Glutamatergic neuron (in vitro differentiated cells): ENCODE data around the gene TCF3. TPM values are rescaled to one million over a fixed set of nuclear protein-coding genes. Genes with fewer than 3 reads are reported as not detected.

ENCODE experiments used
- DNase-seq: peaks from one replicate; pipeline ENCODE4 v3.0.0; 2022
- H3K27ac Mint-ChIP-seq: one replicate; pipeline ENCODE4 v1.8.0; 2020; ENCODE audit warnings: mild to moderate bottlenecking, mixed read lengths, inconsistent platforms; ENCODE audit not compliant: unreplicated experiment
- H3K27me3 Mint-ChIP-seq: one replicate; pipeline ENCODE4 v1.8.0; 2020; ENCODE audit warnings: mild to moderate bottlenecking, moderate library complexity, mixed read lengths, inconsistent platforms; ENCODE audit not compliant: unreplicated experiment
- H3K36me3 Mint-ChIP-seq: one replicate; pipeline ENCODE4 v1.8.0; 2020; ENCODE audit warnings: mild to moderate bottlenecking, mixed read lengths, inconsistent platforms; ENCODE audit not compliant: unreplicated experiment
- H3K4me1 Mint-ChIP-seq: one replicate; pipeline ENCODE4 v1.8.0; 2020; ENCODE audit warnings: mild to moderate bottlenecking, low read depth, mixed read lengths, inconsistent platforms; ENCODE audit not compliant: unreplicated experiment
- H3K4me3 Mint-ChIP-seq: one replicate; pipeline ENCODE4 v1.8.0; 2020; ENCODE audit warnings: mild to moderate bottlenecking, mixed read lengths, inconsistent platforms; ENCODE audit not compliant: unreplicated experiment
- H3K9me3 Mint-ChIP-seq: one replicate; pipeline ENCODE4 v1.8.0; 2020; ENCODE audit warnings: mild to moderate bottlenecking, moderate library complexity, mixed read lengths, inconsistent platforms; ENCODE audit not compliant: unreplicated experiment
- CTCF ChIP-seq: fragments of 200-600 bp; sonication (generic); IDR thresholded peaks from one replicate; pipeline ENCODE4 v1.5.0; 2021; ENCODE audit not compliant: partially characterized antibody, unreplicated experiment
- total RNA-seq: library from RNA; stranded (reverse); fragmentation: NEBNext Ultra II Directional; extraction: Animal tissue kit (Norgen Biotek cat#: 25700); gene quantifications from one replicate; pipeline ENCODE4 v1.2.1, GENCODE V29; 2021; ENCODE audit not compliant: unreplicated experiment

The TCF3 gene
- total RNA-seq, 1 donor from 2014 or later: 249 TPM

GRCh38 chr19:1684573-1684912 lies 32.1 kb upstream of the TCF3 start:
- no peak for TF ChIP-seq CTCF
- H3K27ac Mint-ChIP-seq: no peak overlapping the region
- no peaks in the 10 kb centered on the region for H3K4me1 Mint-ChIP-seq
- H3K27me3 Mint-ChIP-seq: peaks cover 11% of the 10 kb centered on the region
- H3K36me3 Mint-ChIP-seq: no peaks in the 10 kb centered on the region
- DNase-seq: no peak
- H3K9me3 Mint-ChIP-seq: peaks cover 1% of the 10 kb centered on the region
- no peak overlapping the region for H3K4me3 Mint-ChIP-seq

GRCh38 chr19:1683869-1684572 lies 31.6 kb upstream of the TCF3 start:
- no peak for TF ChIP-seq CTCF
- no peaks in the 10 kb centered on the region for H3K36me3 Mint-ChIP-seq
- peaks cover 11% of the 10 kb centered on the region for H3K27me3 Mint-ChIP-seq
- no peaks in the 10 kb centered on the region for H3K4me1 Mint-ChIP-seq
- no peak for DNase-seq
- peaks cover 1% of the 10 kb centered on the region for H3K9me3 Mint-ChIP-seq
- no peak overlapping the region for H3K4me3 Mint-ChIP-seq
- no peak overlapping the region for H3K27ac Mint-ChIP-seq

- Mint-ChIP-seq H3K27ac (no peak overlapping the region), H3K4me3 (no peak overlapping the region), H3K4me1 (peaks cover 6% of the 10 kb centered on the region), H3K27me3 (peaks cover 14% of the 10 kb centered on the region), H3K36me3 (peaks cover 5% of the 10 kb centered on the region), H3K9me3 (peaks cover 6% of the 10 kb centered on the region)
- no peak for TF ChIP-seq CTCF
- DNase-seq: no peak
These were observed 28.6 kb upstream of the TCF3 start for GRCh38 chr19:1680976-1681375.

GRCh38 chr19:1678073-1678472 lies 25.7 kb upstream of the TCF3 start:
- Mint-ChIP-seq H3K4me3 (peak overlapping the region; percentile 68), H3K36me3 (peaks cover 5% of the 10 kb centered on the region), H3K27me3 (peaks cover 11% of the 10 kb centered on the region), H3K4me1 (peaks cover 15% of the 10 kb centered on the region), H3K27ac (peak overlapping the region; percentile 69), H3K9me3 (peaks cover 6% of the 10 kb centered on the region)
- TF ChIP-seq CTCF: no peak
- DNase-seq: no peak

GRCh38 chr19:1676351-1677266 lies 24.2 kb upstream of the TCF3 start:
- no peak for TF ChIP-seq CTCF
- Mint-ChIP-seq H3K27ac (no peak overlapping the region), H3K4me1 (peaks cover 15% of the 10 kb centered on the region), H3K9me3 (peaks cover 6% of the 10 kb centered on the region), H3K4me3 (peak overlapping the region; percentile 68), H3K36me3 (peaks cover 5% of the 10 kb centered on the region), H3K27me3 (peaks cover 10% of the 10 kb centered on the region)
- DNase-seq: no peak
